ENCODE results near the gene BHMT.

BHMT gene

DNA sequence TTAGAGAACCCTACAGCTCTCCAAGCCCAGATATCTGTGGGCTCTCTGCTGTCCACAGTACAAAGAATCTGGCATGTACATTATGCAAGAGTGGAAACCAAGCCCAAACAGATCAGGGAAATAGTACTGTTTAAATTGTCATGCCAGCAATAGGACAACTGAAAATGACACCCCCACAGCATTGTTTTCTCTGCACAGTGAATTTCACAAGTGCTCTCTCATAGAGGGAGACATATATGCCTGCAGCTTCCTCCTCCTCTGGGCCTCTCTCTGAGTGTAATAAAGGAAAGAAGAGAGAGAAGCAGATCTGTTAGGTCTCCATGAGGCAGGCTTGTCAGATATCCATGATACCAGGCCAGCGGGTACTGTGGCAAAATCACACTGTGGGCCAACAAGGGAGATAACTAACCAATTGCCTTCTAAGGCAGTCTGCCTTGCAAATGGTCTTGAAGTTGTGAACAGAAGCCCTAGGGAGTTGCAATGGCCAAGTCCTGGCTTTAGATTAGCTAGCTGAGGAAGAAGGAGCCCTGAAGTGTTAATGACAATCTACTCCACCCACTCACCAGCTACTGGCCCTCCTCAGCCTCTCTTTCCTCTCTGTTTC is 69.9 kb downstream of the BHMT start:
- no peak for DNase-seq

Measured in activated T-cell treated with anti-CD3 and anti-CD28 coated beads for 4 hours (primary cell).